SK-N-SH treated with all-trans-retinoic acid at 6 μM for 48 hours (cell line): Measurements from ENCODE around the gene GDAP1L1.

ENCODE experiments used
- ATAC-seq: fragments of 200-7000 bp; cut with Tn5 transposase; 3 replicates; pipeline ENCODE4 v1.9.1; 2020; ENCODE audit warnings: mild to moderate bottlenecking, moderate library complexity
- BACH2 ChIP-seq: fragments of 250-450 bp; sonication (Bioruptor Pico); IDR thresholded peaks from 2 replicates; pipeline ENCODE4 v1.9.0; 2021; ENCODE audit warnings: mild to moderate bottlenecking, borderline replicate concordance
- CREB5 ChIP-seq: fragments of 250-450 bp; sonication (Bioruptor Pico); IDR thresholded peaks from 2 replicates; pipeline ENCODE4 v1.5.1; 2020; ENCODE audit warnings: low read depth, mild to moderate bottlenecking, moderate library complexity
- CSDC2 ChIP-seq: fragments of 250-450 bp; sonication (Bioruptor Pico); IDR thresholded peaks from 2 replicates; pipeline ENCODE4 v1.5.0; 2020; ENCODE audit warnings: mild to moderate bottlenecking, moderate library complexity
- CSRNP3 ChIP-seq: fragments of 250-450 bp; sonication (Bioruptor Pico); IDR thresholded peaks from 2 replicates; pipeline ENCODE4 v1.5.1; 2021; ENCODE audit warnings: mild to moderate bottlenecking, moderate library complexity
- ESRRG ChIP-seq: fragments of 250-450 bp; sonication (Bioruptor Pico); IDR thresholded peaks from 2 replicates; pipeline ENCODE4 v1.6.1; 2021; ENCODE audit warnings: mild to moderate bottlenecking
- GLIS3 ChIP-seq: fragments of 250-450 bp; sonication (Bioruptor Pico); IDR thresholded peaks from 2 replicates; pipeline ENCODE4 v1.5.0; 2020; ENCODE audit warnings: mild to moderate bottlenecking, moderate library complexity
- ISL1 ChIP-seq: fragments of 250-450 bp; sonication (Bioruptor Pico); IDR thresholded peaks from 2 replicates; pipeline ENCODE4 v2.1.2; 2022; ENCODE audit warnings: mild to moderate bottlenecking, moderate library complexity
- OSR1 ChIP-seq: fragments of 250-450 bp; sonication (Bioruptor Pico); IDR thresholded peaks from 2 replicates; pipeline ENCODE4 v1.8.0; 2022; ENCODE audit warnings: moderate library complexity, mild to moderate bottlenecking, inconsistent platforms
- PATZ1 ChIP-seq: fragments of 250-450 bp; sonication (Bioruptor Pico); IDR thresholded peaks from 2 replicates; pipeline ENCODE4 v1.8.0; 2020; ENCODE audit warnings: mild to moderate bottlenecking, moderate library complexity, borderline replicate concordance
- PPARA ChIP-seq: fragments of 250-450 bp; sonication (Bioruptor Pico); IDR thresholded peaks from 2 replicates; pipeline ENCODE4 v1.5.0; 2020; ENCODE audit warnings: mild to moderate bottlenecking, borderline replicate concordance
- RARB ChIP-seq: fragments of 250-450 bp; sonication (Bioruptor Pico); IDR thresholded peaks from 2 replicates; pipeline ENCODE4 v1.8.0; 2021; ENCODE audit warnings: mild to moderate bottlenecking, moderate library complexity
- SNAI2 ChIP-seq: fragments of 250-450 bp; sonication (Bioruptor Pico); IDR thresholded peaks from 2 replicates; pipeline ENCODE4 v1.5.0; 2020; ENCODE audit warnings: mild to moderate bottlenecking, moderate library complexity
- TOX ChIP-seq: fragments of 250-450 bp; sonication (Bioruptor Pico); IDR thresholded peaks from 2 replicates; pipeline ENCODE4 v1.8.0; 2021; ENCODE audit warnings: mild to moderate bottlenecking, moderate library complexity, borderline replicate concordance
- TSHZ2 ChIP-seq: fragments of 250-450 bp; sonication (Bioruptor Pico); IDR thresholded peaks from 2 replicates; pipeline ENCODE4 v1.5.0; 2020; ENCODE audit warnings: mild to moderate bottlenecking, moderate library complexity
- ZC3H10 ChIP-seq: fragments of 250-450 bp; sonication (Bioruptor Pico); IDR thresholded peaks from 2 replicates; pipeline ENCODE4 v1.5.1; 2021; ENCODE audit warnings: mild to moderate bottlenecking, moderate library complexity
- ZFP3 ChIP-seq: fragments of 250-450 bp; sonication (Bioruptor Pico); IDR thresholded peaks from 2 replicates; pipeline ENCODE4 v1.5.0; 2020; ENCODE audit warnings: mild to moderate bottlenecking, moderate library complexity
- ZNF565 ChIP-seq: fragments of 450-650 bp; formaldehyde crosslinking; conservative IDR thresholded peaks from 2 replicates; pipeline ENCODE4 v1.5.0; 2020; ENCODE audit warnings: low read depth, mild to moderate bottlenecking, moderate library complexity
- ZNF70 ChIP-seq: fragments of 450-650 bp; formaldehyde crosslinking; IDR thresholded peaks from 2 replicates; pipeline ENCODE4 v1.5.0; 2020; ENCODE audit warnings: mild to moderate bottlenecking, moderate library complexity
- TF ChIP-seq, protein P1 (sequence below): fragments of 250-450 bp; sonication (Bioruptor Pico); IDR thresholded peaks from 2 replicates; pipeline ENCODE4 v1.8.0; 2021; ENCODE audit warnings: low read depth, mild to moderate bottlenecking, moderate library complexity, borderline replicate concordance

GDAP1L1 gene

DNA sequence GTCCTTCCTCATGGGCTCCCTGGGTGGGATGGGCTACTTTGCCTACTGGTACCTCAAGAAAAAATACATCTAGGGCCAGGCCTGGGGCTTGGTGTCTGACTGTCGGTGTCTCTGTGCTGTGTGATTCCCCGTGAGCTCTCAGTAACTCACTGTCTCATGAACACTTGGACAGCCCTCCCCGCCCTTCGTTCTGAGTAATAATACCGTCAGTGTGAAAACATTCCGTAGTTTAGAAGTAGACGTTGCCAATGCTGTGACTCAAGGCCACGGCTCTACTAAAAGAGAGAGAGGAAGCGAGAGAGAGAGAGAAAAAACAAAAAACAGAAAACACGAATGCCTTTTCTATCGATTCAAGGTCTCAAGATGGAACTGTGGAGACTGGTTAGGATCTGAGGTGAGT lies 32.1 kb downstream of the GDAP1L1 start:
- TF ChIP-seq ZNF70 (CRISPR knock-in tag) (no peak), RARB (no peak), ZNF565 (CRISPR knock-in tag) (no peak), ISL1 (CRISPR knock-in tag) (no peak), TOX (CRISPR knock-in tag) (no peak), BACH2 (no peak), ESRRG (CRISPR knock-in tag) (no peak), CREB5 (CRISPR knock-in tag) (no peak)
- TF ChIP-seq, protein P1, sequence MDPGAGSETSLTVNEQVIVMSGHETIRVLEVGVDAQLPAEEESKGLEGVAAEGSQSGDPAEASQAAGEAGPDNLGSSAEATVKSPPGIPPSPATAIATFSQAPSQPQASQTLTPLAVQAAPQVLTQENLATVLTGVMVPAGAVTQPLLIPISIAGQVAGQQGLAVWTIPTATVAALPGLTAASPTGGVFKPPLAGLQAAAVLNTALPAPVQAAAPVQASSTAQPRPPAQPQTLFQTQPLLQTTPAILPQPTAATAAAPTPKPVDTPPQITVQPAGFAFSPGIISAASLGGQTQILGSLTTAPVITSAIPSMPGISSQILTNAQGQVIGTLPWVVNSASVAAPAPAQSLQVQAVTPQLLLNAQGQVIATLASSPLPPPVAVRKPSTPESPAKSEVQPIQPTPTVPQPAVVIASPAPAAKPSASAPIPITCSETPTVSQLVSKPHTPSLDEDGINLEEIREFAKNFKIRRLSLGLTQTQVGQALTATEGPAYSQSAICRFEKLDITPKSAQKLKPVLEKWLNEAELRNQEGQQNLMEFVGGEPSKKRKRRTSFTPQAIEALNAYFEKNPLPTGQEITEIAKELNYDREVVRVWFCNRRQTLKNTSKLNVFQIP: no peak
- no peak; the same call in 2 of the 3 replicates for ATAC-seq

DNA sequence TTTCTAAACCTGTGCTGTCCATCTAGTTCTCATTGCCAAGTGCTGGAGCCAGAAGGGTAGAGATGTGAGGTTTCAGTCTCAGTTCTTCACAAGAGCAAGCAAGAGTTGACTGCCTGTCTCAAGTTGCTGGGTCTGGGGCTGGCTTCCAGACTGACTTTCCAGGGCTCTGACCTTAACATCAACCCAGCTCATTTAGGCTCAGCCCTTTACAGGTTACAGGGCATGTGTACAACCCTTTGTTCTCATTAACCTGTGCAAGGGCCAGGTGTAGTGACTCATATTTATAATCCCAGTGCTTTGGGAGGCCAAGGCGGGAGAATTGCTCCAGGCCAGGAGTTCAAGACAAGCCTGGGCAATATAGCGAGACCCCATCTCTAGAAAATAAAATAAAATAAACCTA lies 33.3 kb downstream of the GDAP1L1 start:
- ATAC-seq: no peak
- no peak for TF ChIP-seq CSDC2
- TF ChIP-seq BACH2: no peak
- TF ChIP-seq SNAI2 (CRISPR knock-in tag): no peak
- TF ChIP-seq, protein P1: no peak
- TF ChIP-seq PATZ1 (CRISPR knock-in tag): no peak
- TF ChIP-seq OSR1 (CRISPR knock-in tag): no peak
- no peak for TF ChIP-seq ZNF565 (CRISPR knock-in tag)
- TF ChIP-seq TSHZ2 (CRISPR knock-in tag): no peak
- no peak for TF ChIP-seq TOX (CRISPR knock-in tag)
- no peak for TF ChIP-seq ZFP3
- TF ChIP-seq CSRNP3 (CRISPR knock-in tag): no peak
- no peak for TF ChIP-seq CREB5 (CRISPR knock-in tag)
- TF ChIP-seq PPARA: no peak
- TF ChIP-seq ZC3H10 (CRISPR knock-in tag): no peak
- no peak for TF ChIP-seq GLIS3 (CRISPR knock-in tag)
- no peak for TF ChIP-seq RARB
